GM21515 (cell line): ENCODE results near the gene TRRAP.

ENCODE experiments used
- ATAC-seq: cut with Tn5 transposase; IDR thresholded peaks from one replicate; pipeline ENCODE4 v1.9.1; 2021; ENCODE audit not compliant: unreplicated experiment

The TRRAP gene

GRCh38 chr7:98899816-98900215 is 21.5 kb downstream of the TRRAP start:
- ATAC-seq: no peak

DNA sequence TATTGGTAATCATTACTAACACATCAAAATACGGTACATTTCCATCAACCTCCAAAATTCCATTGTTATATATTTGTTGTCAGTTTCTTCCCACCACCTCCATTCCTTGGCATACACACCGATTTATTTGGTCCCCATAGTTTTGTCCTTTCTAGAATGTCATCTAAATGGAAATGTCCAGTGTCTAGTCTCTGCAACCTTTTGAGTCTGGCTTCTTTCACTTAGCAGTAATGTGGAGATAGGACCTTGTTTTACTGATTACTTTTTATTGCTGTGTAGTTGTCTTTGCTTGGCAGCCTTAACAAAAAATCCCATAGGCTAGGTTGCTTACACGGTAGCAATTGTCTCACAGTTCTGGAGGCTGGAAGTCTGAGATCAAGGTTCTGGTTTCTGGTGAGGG is 22.5 kb downstream of the TRRAP start:
- ATAC-seq: no peak

DNA sequence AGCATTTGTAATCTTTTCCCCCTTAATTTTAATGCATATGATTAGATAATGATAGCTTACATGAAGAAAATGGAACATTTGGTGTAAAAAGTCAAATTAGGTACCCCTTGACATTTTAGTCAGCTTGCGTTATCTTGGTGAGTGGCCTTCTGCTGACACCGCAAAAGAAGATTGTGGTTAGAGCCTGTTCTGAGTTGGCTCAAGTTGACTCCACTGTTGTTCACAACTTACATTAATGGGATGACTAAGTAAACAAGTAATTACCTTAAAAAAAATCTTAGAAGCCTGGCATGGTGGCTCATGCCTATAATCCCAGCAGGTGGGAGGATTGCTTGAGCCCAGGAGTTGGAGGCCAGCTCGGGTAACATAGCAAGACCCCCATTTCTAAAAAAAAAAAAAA is 24.2 kb downstream of the TRRAP start:
- ATAC-seq: no peak

- no peak for ATAC-seq
These were observed 24.9 kb downstream of the TRRAP start for GRCh38 chr7:98903246-98903645.

DNA sequence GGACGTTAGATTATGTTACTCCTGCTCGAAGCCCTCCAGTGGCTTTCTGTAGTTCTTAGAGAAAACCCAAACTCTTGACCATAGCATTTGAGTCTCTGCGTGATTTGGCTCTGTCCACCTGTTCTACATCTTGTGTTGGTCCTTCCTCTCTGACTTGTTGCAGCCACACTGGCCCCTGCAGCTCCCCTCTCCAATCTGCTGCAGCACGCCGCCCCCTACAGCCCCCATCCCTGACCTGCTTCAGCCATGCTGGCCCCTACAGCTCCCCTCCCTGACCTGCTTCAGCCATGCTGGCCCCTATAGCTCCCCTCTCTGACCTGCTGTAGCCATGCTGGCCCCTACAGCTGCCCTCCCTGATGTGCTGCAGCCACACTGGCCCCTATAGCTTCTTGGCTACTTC is 29.2 kb downstream of the TRRAP start:
- no peak for ATAC-seq

GRCh38 chr7:98908585-98908984 is 30.3 kb downstream of the TRRAP start:
- no peak for ATAC-seq

DNA sequence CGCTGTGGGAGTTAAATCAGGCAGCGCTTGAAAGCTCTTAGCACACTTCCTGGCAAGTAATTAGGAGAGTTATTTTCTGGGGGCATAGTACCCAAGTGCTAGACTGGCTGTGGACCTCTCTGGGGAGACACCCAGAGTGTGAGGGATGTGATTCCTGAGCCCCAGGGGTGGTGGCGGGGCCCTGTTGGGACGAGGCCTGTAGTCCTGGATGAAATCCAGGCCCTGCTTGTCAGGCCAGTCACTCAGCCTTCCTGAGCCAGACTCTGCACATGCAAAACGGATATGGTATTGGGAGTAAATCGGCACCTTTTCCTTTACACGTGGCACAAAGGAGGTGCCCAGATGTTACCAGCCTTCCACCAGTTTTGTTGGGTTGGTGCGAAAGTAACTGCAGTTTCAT is 31.2 kb downstream of the TRRAP start:
- ATAC-seq: no peak

- ATAC-seq: no peak
These were observed 32.1 kb downstream of the TRRAP start for GRCh38 chr7:98910427-98910826.

GRCh38 chr7:98911916-98912315 is 33.6 kb downstream of the TRRAP start:
- no peak for ATAC-seq

- ATAC-seq: no peak
These were observed 34.7 kb downstream of the TRRAP start for GRCh38 chr7:98913026-98913425.

GRCh38 chr7:98913612-98914011 is 35.3 kb downstream of the TRRAP start:
- ATAC-seq: no peak

GRCh38 chr7:98917331-98917730 is 39.0 kb downstream of the TRRAP start:
- ATAC-seq: no peak

GRCh38 chr7:98921608-98922372 is 43.5 kb downstream of the TRRAP start:
- no peak for ATAC-seq

DNA sequence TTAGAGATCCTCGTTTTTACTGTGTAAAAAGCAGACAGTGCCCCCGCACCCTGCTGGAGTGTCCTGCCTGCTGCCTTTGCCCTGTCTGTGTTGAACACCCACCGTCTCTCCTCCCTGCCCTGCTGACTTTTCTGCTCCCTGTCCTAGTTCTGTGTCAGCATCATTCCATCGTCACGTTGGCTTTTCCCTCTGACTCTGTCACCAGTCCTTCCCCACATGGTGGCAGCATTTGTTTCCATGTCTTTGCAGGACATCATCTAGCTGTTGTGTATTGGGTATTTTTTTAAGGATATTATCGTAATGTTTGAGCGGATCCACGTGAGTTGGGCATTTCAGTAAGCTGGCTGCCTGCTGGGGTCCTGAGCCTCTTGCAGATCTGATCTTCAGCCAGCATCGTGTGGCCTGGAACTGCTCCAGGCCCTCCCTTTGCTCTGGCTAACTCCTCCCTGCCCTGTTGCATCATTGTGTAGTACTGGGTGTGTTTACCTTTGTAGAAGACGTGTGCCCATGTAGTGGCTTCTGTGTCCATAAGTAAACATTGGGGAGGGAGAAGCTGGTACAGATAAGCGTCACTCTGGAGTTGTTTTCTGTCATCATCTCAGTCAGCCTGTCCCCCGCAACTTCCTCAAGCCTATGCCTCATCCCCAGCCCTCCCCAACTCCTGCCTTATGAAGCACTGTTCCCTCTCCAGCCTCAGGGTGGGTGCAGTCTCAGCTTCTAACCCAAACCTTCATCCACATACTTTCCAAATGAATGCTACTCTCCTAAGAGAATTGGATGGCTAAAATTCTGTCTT is 44.3 kb downstream of the TRRAP start:
- no peak for ATAC-seq

DNA sequence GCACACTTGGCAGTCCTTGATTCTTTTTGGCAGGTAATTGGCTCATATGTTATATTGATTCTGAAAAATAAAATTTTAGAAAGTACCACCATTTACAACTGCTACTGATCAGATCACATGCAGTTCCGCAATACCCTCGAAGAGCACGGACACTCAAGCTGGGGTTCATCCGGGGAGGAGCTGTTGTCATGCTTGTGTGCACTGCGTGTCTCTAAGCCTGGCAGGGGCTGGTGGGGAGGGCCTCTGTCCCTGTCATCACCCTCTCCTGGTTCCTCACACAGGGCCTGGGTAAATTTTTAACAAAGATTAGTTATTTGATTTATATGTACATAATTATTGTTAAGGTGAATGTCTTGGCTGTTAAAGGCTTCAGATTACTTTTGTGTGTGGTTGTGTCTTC is 45.2 kb downstream of the TRRAP start:
- ATAC-seq: no peak

- ATAC-seq: no peak
These were observed 48.8 kb downstream of the TRRAP start for GRCh38 chr7:98927125-98927524.

DNA sequence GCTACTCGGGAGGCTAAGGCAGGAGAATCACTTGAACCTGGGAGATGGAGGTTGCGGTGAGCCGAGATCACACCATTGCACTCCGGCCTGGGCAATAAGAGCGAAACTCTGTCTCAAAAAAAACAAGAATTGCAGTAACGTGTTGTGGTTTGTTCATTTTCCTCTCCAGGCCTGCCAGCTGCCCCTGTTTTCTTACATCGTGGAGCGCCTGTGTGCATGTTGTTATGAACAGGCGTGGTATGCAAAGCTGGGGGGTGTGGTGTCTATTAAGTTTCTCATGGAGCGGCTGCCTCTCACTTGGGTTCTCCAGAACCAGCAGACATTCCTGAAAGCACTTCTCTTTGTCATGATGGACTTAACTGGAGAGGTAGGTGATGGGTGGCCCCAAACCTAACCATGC is 52.1 kb downstream of the TRRAP start:
- ATAC-seq: peak; percentile 49

GRCh38 chr7:98930921-98931320 is 52.6 kb downstream of the TRRAP start:
- ATAC-seq: peak; percentile 72

- ATAC-seq: no peak
These were observed 55.0 kb downstream of the TRRAP start for GRCh38 chr7:98933321-98933720.

DNA sequence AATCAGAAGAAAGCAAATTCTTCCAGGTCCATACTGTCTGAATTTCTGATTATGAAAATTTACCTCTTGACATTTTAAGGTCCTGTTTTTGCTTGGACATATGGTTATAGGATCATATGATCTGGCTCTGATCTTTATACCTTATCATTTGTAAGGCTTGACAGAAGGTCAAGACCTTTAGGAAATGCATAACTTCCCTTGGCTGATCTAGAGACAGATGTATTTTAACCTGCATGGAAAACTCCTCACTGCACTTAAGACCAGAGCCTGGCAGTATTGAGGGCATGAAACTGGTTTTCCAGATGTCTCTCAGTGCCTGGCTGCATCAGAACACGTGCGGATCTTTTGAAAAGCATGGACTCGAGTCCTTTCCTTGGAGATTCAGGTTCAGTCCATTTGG is 55.9 kb downstream of the TRRAP start:
- no peak for ATAC-seq

- ATAC-seq: no peak
These were observed 57.5 kb downstream of the TRRAP start for GRCh38 chr7:98935811-98936210.

GRCh38 chr7:98943336-98943735 is 65.0 kb downstream of the TRRAP start:
- ATAC-seq: no peak
